CD4-positive, CD25-positive, alpha-beta regulatory T cell (primary cell): ENCODE results near the gene UBE2E2. TPM values are rescaled to one million over a fixed set of nuclear protein-coding genes. Genes with fewer than 3 reads are reported as not detected.
"Not testable (repeated sequence)": the region's sequence is repeated elsewhere in the genome, so short reads cannot be mapped to it uniquely, and the experiment has no call there.

Experiments used
- ATAC-seq, 2 donors: fragments of 150-1000 bp; cut with Tn5 transposase; one replicate each; pipeline ENCODE4 v1.10.0; 2021; ENCODE audit warnings: low read depth in 2 of 2, moderate number of reproducible peaks in 2 of 2, moderate library complexity in 1 of 2
- DNase-seq, 3 donors: peaks; one replicate each; pipeline versions ENCODE4 v3.0.0 to v3.0.0-alpha.2; 2012 to 2022; ENCODE audit warnings: mixed read lengths in 1 of 3
- H3K27ac ChIP-seq: one replicate; pipeline ENCODE4 v1.7.0; 2013; ENCODE audit warnings: mild to moderate bottlenecking, low read length; ENCODE audit not compliant: insufficient read depth, poor library complexity, severe bottlenecking
- H3K27me3 ChIP-seq: one replicate; pipeline ENCODE4 v1.7.0; 2013; ENCODE audit warnings: low read length; ENCODE audit not compliant: control insufficient read depth, insufficient read depth
- H3K36me3 ChIP-seq: one replicate; pipeline ENCODE4 v1.7.0; 2013; ENCODE audit warnings: mild to moderate bottlenecking, low read length, moderate library complexity; ENCODE audit not compliant: control insufficient read depth, insufficient read depth
- H3K4me1 ChIP-seq: 2 replicates; pipeline ENCODE4 v1.7.0; 2013; ENCODE audit warnings: mild to moderate bottlenecking, low read length; ENCODE audit not compliant: insufficient read depth, control insufficient read depth, poor library complexity, severe bottlenecking
- H3K4me3 ChIP-seq: one replicate; pipeline ENCODE4 v1.7.0; 2013; ENCODE audit warnings: low read depth, mild to moderate bottlenecking, low read length, moderate library complexity
- H3K9me3 ChIP-seq, 2 experiments: 1 replicate in 1 of 2; 2 replicates in 1 of 2; pipeline ENCODE4 v1.7.0; 2013; ENCODE audit warnings: low read length in 2 of 2, mild to moderate bottlenecking in 1 of 2, moderate library complexity in 1 of 2; ENCODE audit not compliant: control insufficient read depth in 2 of 2
- H3K27ac Mint-ChIP-seq, 3 donors: one replicate each; pipeline ENCODE4 v1.8.0; 2020 to 2022; ENCODE audit warnings: mild to moderate bottlenecking in 3 of 3, mixed read lengths in 3 of 3, moderate library complexity in 2 of 3
- H3K27me3 Mint-ChIP-seq: one replicate; pipeline ENCODE4 v1.8.0; 2022; ENCODE audit warnings: mild to moderate bottlenecking, mixed read lengths
- H3K36me3 Mint-ChIP-seq: one replicate; pipeline ENCODE4 v1.8.0; 2020; ENCODE audit warnings: mixed read lengths
- H3K4me1 Mint-ChIP-seq, 4 donors: one replicate each; pipeline ENCODE4 v1.8.0; 2020 to 2022; ENCODE audit warnings: mixed read lengths in 4 of 4, mild to moderate bottlenecking in 1 of 4
- H3K4me3 Mint-ChIP-seq, 4 donors: one replicate each; pipeline ENCODE4 v1.8.0; 2020 to 2022; ENCODE audit warnings: mild to moderate bottlenecking in 4 of 4, mixed read lengths in 4 of 4, moderate library complexity in 3 of 4
- H3K9me3 Mint-ChIP-seq, 7 donors: one replicate each; pipeline ENCODE4 v1.8.0; 2020 to 2022; ENCODE audit warnings: mixed read lengths in 7 of 7, mild to moderate bottlenecking in 3 of 7, moderate library complexity in 2 of 7
- polyA plus RNA-seq, 4 donors: library from polyadenylated mRNA; unstranded; fragments of 300-500 nt; fragmentation: Illumina TruSeq; gene quantifications; one replicate each; pipeline ENCODE4 v1.2.3, GENCODE V29; 2021
- total RNA-seq: library from RNA; stranded (reverse); gene quantifications from one replicate; pipeline ENCODE4 v1.2.3, GENCODE V29; 2022

Gene UBE2E2
- total and polyA plus RNA-seq, 5 donors from 2014 or later: 0.81 to 9.6 (median 1.8) TPM

- H3K36me3 Mint-ChIP-seq: no peaks in the 10 kb centered on the region
- H3K36me3 ChIP-seq: no peaks in the 10 kb centered on the region
- no peaks in the 10 kb centered on the region for H3K9me3 Mint-ChIP-seq
- DNase-seq (no peak), ATAC-seq (no peak)
- no peak overlapping the region for H3K4me3 ChIP-seq
- H3K4me3 Mint-ChIP-seq: no peak overlapping the region
- H3K4me1 ChIP-seq: no peaks in the 10 kb centered on the region
- H3K27me3 Mint-ChIP-seq: peaks cover 7% of the 10 kb centered on the region
- H3K27ac ChIP-seq: no peak overlapping the region
- no peak overlapping the region for H3K27ac Mint-ChIP-seq
- no peaks in the 10 kb centered on the region for H3K27me3 ChIP-seq
- H3K4me1 Mint-ChIP-seq: peaks cover 0 to 9% (median 2%) of the 10 kb centered on the region in 4 donors
- H3K9me3 ChIP-seq: no peaks in the 10 kb centered on the region
Observed at GRCh38 chr3:23612296-23612891, 409.3 kb downstream of the UBE2E2 start.

- Mint-ChIP-seq H3K9me3 (peaks cover 0 to 9% (median 0%) of the 10 kb centered on the region in 7 donors), H3K4me1 (peaks cover 0 to 11% (median 2%) of the 10 kb centered on the region in 4 donors), H3K36me3 (no peaks in the 10 kb centered on the region), H3K4me3 (no peak overlapping the region), H3K27ac (no peak overlapping the region), H3K27me3 (peaks cover 7% of the 10 kb centered on the region)
- Histone ChIP-seq H3K27me3 (no peaks in the 10 kb centered on the region), H3K4me1 (no peaks in the 10 kb centered on the region), H3K4me3 (no peak overlapping the region), H3K9me3 (no peaks in the 10 kb centered on the region), H3K36me3 (no peaks in the 10 kb centered on the region), H3K27ac (no peak overlapping the region)
- DNase-seq (no peak), ATAC-seq (no peak)
Observed at GRCh38 chr3:23615068-23615467, 411.9 kb downstream of the UBE2E2 start.

DNA sequence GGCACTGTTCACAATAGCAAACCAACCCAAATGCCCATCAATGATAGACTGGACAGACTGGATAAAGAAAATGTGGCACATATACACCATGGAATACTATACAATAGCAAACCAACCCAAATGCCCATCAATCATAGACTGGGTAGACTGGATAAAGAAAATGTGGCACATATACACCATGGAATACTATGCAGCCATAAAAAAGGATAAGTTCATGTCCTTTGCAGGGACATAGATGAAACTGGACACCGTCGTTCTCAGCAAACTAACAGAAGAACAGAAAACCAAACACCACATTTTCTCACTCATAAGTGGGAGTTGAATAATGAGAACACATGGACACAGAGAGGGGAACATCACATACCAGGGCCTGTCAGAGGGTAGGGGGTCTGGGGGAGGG lies 415.3 kb downstream of the UBE2E2 start:
- H3K27me3 Mint-ChIP-seq, H3K9me3 ChIP-seq, H3K4me1 ChIP-seq, DNase-seq, H3K4me3 Mint-ChIP-seq, H3K4me3 ChIP-seq, H3K36me3 Mint-ChIP-seq, H3K27me3 ChIP-seq, H3K27ac ChIP-seq, H3K36me3 ChIP-seq, ATAC-seq, H3K27ac Mint-ChIP-seq: not testable (repeated sequence)
- Mint-ChIP-seq H3K9me3 (peaks cover 0 to 13% (median 1%) of the 10 kb centered on the region in 7 donors), H3K4me1 (peaks cover 0 to 11% (median 2%) of the 10 kb centered on the region in 4 donors)

DNA sequence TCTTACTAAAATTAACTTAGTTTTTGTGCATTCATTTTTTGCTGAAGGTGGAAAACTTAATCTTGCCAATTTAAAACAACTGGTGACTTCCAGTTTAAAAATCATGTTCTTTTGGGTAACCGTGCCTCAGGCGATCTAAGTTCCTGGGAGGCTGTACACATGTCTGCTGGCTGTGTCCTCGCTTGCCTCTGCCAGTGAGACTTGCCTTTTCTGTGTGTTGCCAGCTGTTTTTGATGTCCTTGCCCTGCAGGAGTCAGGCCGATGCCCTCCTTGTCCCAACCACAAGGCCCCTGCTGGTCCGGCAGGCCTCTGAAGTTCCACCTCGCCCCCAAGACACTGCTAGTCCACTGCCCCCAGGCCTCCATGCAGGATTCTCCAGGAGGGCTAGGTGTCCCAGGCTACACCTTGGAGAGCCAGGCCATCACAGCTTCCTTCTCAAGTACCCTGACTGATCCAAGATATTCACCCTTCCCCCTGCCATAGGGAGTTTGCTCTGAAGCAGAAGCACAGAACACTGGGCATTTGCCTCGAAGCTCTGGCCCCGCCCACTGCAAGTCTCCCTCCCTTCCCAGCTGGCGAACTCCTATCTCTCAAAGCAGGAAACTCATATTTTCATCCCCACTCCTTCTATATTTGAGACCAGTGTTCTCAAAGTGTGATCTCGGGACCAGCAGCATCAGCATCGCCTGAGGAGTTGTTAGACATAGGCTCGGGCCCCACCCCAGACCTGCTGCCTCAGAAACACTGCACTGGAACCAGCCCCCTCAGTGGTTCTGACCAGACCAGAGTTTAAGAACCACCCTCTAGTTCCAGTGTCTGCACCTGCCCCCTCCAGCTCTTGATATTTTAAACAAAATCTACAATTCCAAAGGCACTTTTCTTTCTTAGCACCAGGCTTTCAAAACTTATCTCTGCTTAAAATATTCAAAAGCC lies 416.8 kb downstream of the UBE2E2 start:
- H3K9me3 Mint-ChIP-seq: peaks cover 0 to 22% (median 4%) of the 10 kb centered on the region in 7 donors
- H3K4me3 Mint-ChIP-seq: no peak overlapping the region
- no peaks in the 10 kb centered on the region for H3K36me3 Mint-ChIP-seq
- H3K36me3 ChIP-seq: no peaks in the 10 kb centered on the region
- H3K4me1 Mint-ChIP-seq: peaks cover 0 to 11% (median 2%) of the 10 kb centered on the region in 4 donors
- ATAC-seq: no peak
- H3K27ac Mint-ChIP-seq: no peak overlapping the region
- no peaks in the 10 kb centered on the region for H3K9me3 ChIP-seq
- DNase-seq: no peak
- H3K4me1 ChIP-seq: no peaks in the 10 kb centered on the region
- no peak overlapping the region for H3K4me3 ChIP-seq
- no peaks in the 10 kb centered on the region for H3K27me3 ChIP-seq
- no peaks in the 10 kb centered on the region for H3K27me3 Mint-ChIP-seq
- no peak overlapping the region for H3K27ac ChIP-seq

GRCh38 chr3:23620638-23621015 lies 417.5 kb downstream of the UBE2E2 start:
- Histone ChIP-seq H3K27ac (no peak overlapping the region), H3K36me3 (no peaks in the 10 kb centered on the region), H3K9me3 (no peaks in the 10 kb centered on the region), H3K4me1 (no peaks in the 10 kb centered on the region), H3K4me3 (no peak overlapping the region), H3K27me3 (no peaks in the 10 kb centered on the region)
- H3K4me3 Mint-ChIP-seq: no peak overlapping the region
- peaks cover 0 to 29% (median 5%) of the 10 kb centered on the region in 7 donors for H3K9me3 Mint-ChIP-seq
- H3K27me3 Mint-ChIP-seq: no peaks in the 10 kb centered on the region
- ATAC-seq (no peak), DNase-seq (no peak)
- no peaks in the 10 kb centered on the region for H3K36me3 Mint-ChIP-seq
- no peak overlapping the region for H3K27ac Mint-ChIP-seq
- H3K4me1 Mint-ChIP-seq: peaks cover 0 to 11% (median 2%) of the 10 kb centered on the region in 4 donors

GRCh38 chr3:23623844-23624243 lies 420.7 kb downstream of the UBE2E2 start:
- no peak overlapping the region for H3K27ac Mint-ChIP-seq
- H3K27me3 ChIP-seq: no peaks in the 10 kb centered on the region
- H3K36me3 Mint-ChIP-seq: no peaks in the 10 kb centered on the region
- H3K4me1 Mint-ChIP-seq: no peaks in the 10 kb centered on the region
- no peak for DNase-seq
- no peaks in the 10 kb centered on the region for H3K9me3 ChIP-seq
- H3K4me3 ChIP-seq: no peak overlapping the region
- no peaks in the 10 kb centered on the region for H3K36me3 ChIP-seq
- no peak overlapping the region for H3K27ac ChIP-seq
- no peak overlapping the region for H3K4me3 Mint-ChIP-seq
- no peak for ATAC-seq
- H3K27me3 Mint-ChIP-seq: no peaks in the 10 kb centered on the region
- H3K9me3 Mint-ChIP-seq: peaks cover 0 to 20% (median 5%) of the 10 kb centered on the region in 7 donors
- H3K4me1 ChIP-seq: no peaks in the 10 kb centered on the region

GRCh38 chr3:23624305-23624704 lies 421.2 kb downstream of the UBE2E2 start:
- no peak overlapping the region for H3K4me3 ChIP-seq
- no peak overlapping the region for H3K4me3 Mint-ChIP-seq
- peaks cover 0 to 20% (median 5%) of the 10 kb centered on the region in 7 donors for H3K9me3 Mint-ChIP-seq
- no peaks in the 10 kb centered on the region for H3K4me1 ChIP-seq
- no peaks in the 10 kb centered on the region for H3K36me3 Mint-ChIP-seq
- no peaks in the 10 kb centered on the region for H3K36me3 ChIP-seq
- H3K27ac Mint-ChIP-seq: no peak overlapping the region
- H3K27ac ChIP-seq: no peak overlapping the region
- no peaks in the 10 kb centered on the region for H3K4me1 Mint-ChIP-seq
- H3K27me3 ChIP-seq: no peaks in the 10 kb centered on the region
- DNase-seq: no peak
- no peaks in the 10 kb centered on the region for H3K27me3 Mint-ChIP-seq
- H3K9me3 ChIP-seq: no peaks in the 10 kb centered on the region
- no peak for ATAC-seq
